GM19099 (cell line): ENCODE measurements around the gene JAG1.

Experiments
- POLR2A ChIP-seq: IDR thresholded peaks from 3 replicates; pipeline ENCODE4 v1.6.1; 2011; ENCODE audit warnings: low read depth; ENCODE audit not compliant: insufficient read length; ENCODE audit errors: extremely low read depth

The JAG1 gene

GRCh38 chr20:10666221-10667076 is 7.3 kb downstream of the JAG1 start:
- no peak for TF ChIP-seq POLR2A

- TF ChIP-seq POLR2A, result no peak
Observed at GRCh38 chr20:10665791-10666190, 8.0 kb downstream of the JAG1 start.

GRCh38 chr20:10665027-10665561 is 8.7 kb downstream of the JAG1 start:
- no peak for TF ChIP-seq POLR2A

GRCh38 chr20:10663756-10664155 is 10.0 kb downstream of the JAG1 start:
- TF ChIP-seq POLR2A, result no peak

GRCh38 chr20:10662661-10663458 is 10.9 kb downstream of the JAG1 start:
- no peak for TF ChIP-seq POLR2A

- TF ChIP-seq POLR2A, result no peak
Observed at GRCh38 chr20:10662151-10662550, 11.6 kb downstream of the JAG1 start.

- no peak for TF ChIP-seq POLR2A
Observed at GRCh38 chr20:10661261-10661660, 12.5 kb downstream of the JAG1 start.

- TF ChIP-seq POLR2A, result no peak
Observed at GRCh38 chr20:10660661-10661060, 13.1 kb downstream of the JAG1 start.

GRCh38 chr20:10659651-10660601 is 13.9 kb downstream of the JAG1 start:
- TF ChIP-seq POLR2A, result no peak

GRCh38 chr20:10658876-10659632 is 14.7 kb downstream of the JAG1 start:
- TF ChIP-seq POLR2A, result no peak

- no peak for TF ChIP-seq POLR2A
Observed at GRCh38 chr20:10658051-10658823, 15.6 kb downstream of the JAG1 start.

- TF ChIP-seq POLR2A, result no peak
Observed at GRCh38 chr20:10657453-10657852, 16.3 kb downstream of the JAG1 start.
